Loucy (cell line): Measurements from ENCODE around the gene ABCB10.

Experiments used
- EZH2phosphoT487 ChIP-seq: fragments of 200-600 bp; IDR thresholded peaks from 2 replicates; pipeline ENCODE4 v1.6.1; 2018; ENCODE audit warnings: antibody characterized with exemption, mild to moderate bottlenecking, moderate library complexity, borderline replicate concordance
- TF ChIP-seq, protein P1 (sequence below): fragments of 200-600 bp; sonication (generic); conservative IDR thresholded peaks from 2 replicates; pipeline ENCODE4 v1.5.1; 2014; ENCODE audit warnings: mild to moderate bottlenecking, antibody characterized with exemption, low read length

DNA sequence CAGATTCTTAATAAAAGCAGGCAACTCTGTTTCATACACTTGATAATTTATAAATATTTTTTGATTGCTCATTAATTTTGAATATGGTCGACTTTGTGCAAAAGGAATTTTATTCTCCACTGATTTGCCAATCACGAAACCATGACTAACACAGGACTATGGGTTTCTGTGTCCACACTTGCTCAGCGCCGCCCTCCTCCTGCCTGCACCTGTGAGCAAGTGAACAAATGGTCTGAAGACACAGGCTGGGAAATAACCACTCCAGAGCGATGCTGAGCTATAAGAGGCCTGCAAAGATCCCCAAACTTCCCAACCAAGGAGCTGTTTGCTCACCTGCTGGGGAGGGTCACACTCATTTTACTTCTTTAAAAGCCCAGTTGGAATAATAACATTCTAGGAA, 19.6 kb downstream of the ABCB10 start:
- TF ChIP-seq, protein P1, sequence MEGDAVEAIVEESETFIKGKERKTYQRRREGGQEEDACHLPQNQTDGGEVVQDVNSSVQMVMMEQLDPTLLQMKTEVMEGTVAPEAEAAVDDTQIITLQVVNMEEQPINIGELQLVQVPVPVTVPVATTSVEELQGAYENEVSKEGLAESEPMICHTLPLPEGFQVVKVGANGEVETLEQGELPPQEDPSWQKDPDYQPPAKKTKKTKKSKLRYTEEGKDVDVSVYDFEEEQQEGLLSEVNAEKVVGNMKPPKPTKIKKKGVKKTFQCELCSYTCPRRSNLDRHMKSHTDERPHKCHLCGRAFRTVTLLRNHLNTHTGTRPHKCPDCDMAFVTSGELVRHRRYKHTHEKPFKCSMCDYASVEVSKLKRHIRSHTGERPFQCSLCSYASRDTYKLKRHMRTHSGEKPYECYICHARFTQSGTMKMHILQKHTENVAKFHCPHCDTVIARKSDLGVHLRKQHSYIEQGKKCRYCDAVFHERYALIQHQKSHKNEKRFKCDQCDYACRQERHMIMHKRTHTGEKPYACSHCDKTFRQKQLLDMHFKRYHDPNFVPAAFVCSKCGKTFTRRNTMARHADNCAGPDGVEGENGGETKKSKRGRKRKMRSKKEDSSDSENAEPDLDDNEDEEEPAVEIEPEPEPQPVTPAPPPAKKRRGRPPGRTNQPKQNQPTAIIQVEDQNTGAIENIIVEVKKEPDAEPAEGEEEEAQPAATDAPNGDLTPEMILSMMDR, result no peak
- TF ChIP-seq EZH2phosphoT487, result no peak
